ENCODE results near the gene OR2T33. TPM values are rescaled to one million over a fixed set of nuclear protein-coding genes. Genes with fewer than 3 reads are reported as not detected.
"Not testable (repeated sequence)": the region's sequence is repeated elsewhere in the genome, so short reads cannot be mapped to it uniquely, and the experiment has no call there.

OR2T33 gene
- polyA plus RNA-seq (2013, experiment 1 of 2): not detected
- polyA plus RNA-seq (2013, experiment 2 of 2): not detected

DNA sequence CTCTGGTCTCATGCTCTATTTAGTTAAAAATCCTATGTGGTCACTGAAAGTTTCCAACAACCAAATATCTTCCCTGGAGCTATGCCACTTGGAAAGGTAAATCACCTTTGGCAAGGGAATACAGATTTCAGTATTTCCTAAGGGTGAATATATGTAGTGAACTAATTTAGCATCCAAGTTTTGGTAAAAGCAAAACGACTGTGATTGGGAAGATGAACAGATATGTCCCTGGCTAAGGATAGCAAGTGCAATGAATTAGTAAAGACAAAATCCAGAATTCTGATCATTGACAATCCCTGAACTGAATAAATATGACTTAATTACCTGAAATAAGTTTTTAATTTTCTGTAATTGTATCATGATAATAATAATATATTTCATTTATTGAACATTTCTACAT is at the start of gene OR2T33:
Gene OR2T33 (minus strand): TSS at position 101 of the 400 bp plus-strand sequence. CDS start 4,162 bp downstream, outside the sequence.
- Histone ChIP-seq H3K36me3 (ENCODE audit: control insufficient read depth, insufficient read depth, low read length) (no peaks in the 10 kb centered on the region), H3K4me1 (ENCODE audit: control insufficient read depth, insufficient read depth, low read length, poor library complexity, severe bottlenecking) (no peaks in the 10 kb centered on the region), H3K9me3 (ENCODE audit: control insufficient read depth, low read length) (peaks cover 45% of the 10 kb centered on the region), H3K27ac (ENCODE audit: low read depth, low read length, severe bottlenecking) (no peak within 1 kb of the TSS), H3K4me3 (ENCODE audit: extremely low read depth, insufficient read depth, low read length, poor library complexity, severe bottlenecking) (no peak within 1 kb of the TSS)
- WGBS, 2 experiments (ENCODE audit: insufficient coverage in 2 of 2): 20% methylated on average over 1 of the region's 1 CpG; no CpG with 5 or more reads in 1 of the 2 experiments

DNA sequence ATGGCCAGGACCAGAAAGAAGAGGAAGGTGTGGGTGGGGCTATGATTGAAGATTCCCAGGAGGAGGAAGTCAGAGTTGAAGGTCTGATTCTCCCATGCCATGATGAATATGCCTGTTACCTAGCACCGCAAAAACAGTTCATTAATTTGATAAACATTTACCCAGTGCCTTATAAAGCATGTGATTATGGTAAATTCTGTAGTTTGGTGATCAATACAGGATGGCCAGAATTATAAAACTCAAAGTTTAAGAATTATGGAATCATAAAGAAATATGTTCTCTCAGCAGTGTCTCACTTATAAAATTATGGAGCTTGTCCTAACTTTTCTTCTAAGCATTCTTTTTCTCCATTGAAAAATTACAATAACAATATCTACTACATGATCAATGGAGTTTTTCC is 46.7 kb upstream of the OR2T33 start, which contains the start of gene OR2M7:
Gene OR2M7 (minus strand): TSS at position 101 of the 400 bp plus-strand sequence. CDS start 0 bp downstream, at position 101.
- H3K4me3 ChIP-seq (ENCODE audit: extremely low read depth, insufficient read depth, low read length, poor library complexity, severe bottlenecking): no peak within 1 kb of the TSS
- no peaks in the 10 kb centered on the region for H3K4me1 ChIP-seq (ENCODE audit: control insufficient read depth, insufficient read depth, low read length, poor library complexity, severe bottlenecking)
- no peaks in the 10 kb centered on the region for H3K36me3 ChIP-seq (ENCODE audit: control insufficient read depth, insufficient read depth, low read length)
- H3K27ac ChIP-seq (ENCODE audit: low read depth, low read length, severe bottlenecking): no peak within 1 kb of the TSS
- H3K9me3 ChIP-seq (ENCODE audit: control insufficient read depth, low read length): peaks cover 19% of the 10 kb centered on the region
- WGBS, 2 experiments (ENCODE audit: insufficient coverage in 2 of 2): no CpG with 5 or more reads among the region's 1 CpG

- Histone ChIP-seq H3K4me1 (ENCODE audit: control insufficient read depth, insufficient read depth, low read length, poor library complexity, severe bottlenecking) (no peaks in the 10 kb centered on the region), H3K36me3 (ENCODE audit: control insufficient read depth, insufficient read depth, low read length) (no peaks in the 10 kb centered on the region), H3K4me3 (ENCODE audit: extremely low read depth, insufficient read depth, low read length, poor library complexity, severe bottlenecking) (no peak overlapping the region), H3K27ac (ENCODE audit: low read depth, low read length, severe bottlenecking) (no peak overlapping the region), H3K9me3 (ENCODE audit: control insufficient read depth, low read length) (peaks cover 48% of the 10 kb centered on the region)
- WGBS, 2 experiments (ENCODE audit: insufficient coverage in 2 of 2): 81 to 84% methylated on average over 7 to 11 of the region's 11 CpGs
These were observed 39.0 kb upstream of the OR2T33 start for GRCh38 chr1:248316796-248317195.

GRCh38 chr1:248306740-248307139 is 29.0 kb upstream of the OR2T33 start:
- not testable (repeated sequence) for H3K36me3 ChIP-seq (ENCODE audit: control insufficient read depth, insufficient read depth, low read length); H3K4me3 ChIP-seq (ENCODE audit: extremely low read depth, insufficient read depth, low read length, poor library complexity, severe bottlenecking); H3K4me1 ChIP-seq (ENCODE audit: control insufficient read depth, insufficient read depth, low read length, poor library complexity, severe bottlenecking); H3K27ac ChIP-seq (ENCODE audit: low read depth, low read length, severe bottlenecking)
- H3K9me3 ChIP-seq (ENCODE audit: control insufficient read depth, low read length): peaks cover 27% of the 10 kb centered on the region
- 70 to 75% methylated on average over 4 to 10 of the region's 15 CpGs for WGBS, 2 experiments (ENCODE audit: insufficient coverage in 2 of 2)

- H3K4me1 ChIP-seq (ENCODE audit: control insufficient read depth, insufficient read depth, low read length, poor library complexity, severe bottlenecking): no peaks in the 10 kb centered on the region
- no peak overlapping the region for H3K4me3 ChIP-seq (ENCODE audit: extremely low read depth, insufficient read depth, low read length, poor library complexity, severe bottlenecking)
- no peak overlapping the region for H3K27ac ChIP-seq (ENCODE audit: low read depth, low read length, severe bottlenecking)
- peaks cover 24% of the 10 kb centered on the region for H3K9me3 ChIP-seq (ENCODE audit: control insufficient read depth, low read length)
- 73 to 77% methylated on average over 16 to 19 of the region's 19 CpGs for WGBS, 2 experiments (ENCODE audit: insufficient coverage in 2 of 2)
- no peaks in the 10 kb centered on the region for H3K36me3 ChIP-seq (ENCODE audit: control insufficient read depth, insufficient read depth, low read length)
These were observed 28.3 kb upstream of the OR2T33 start for GRCh38 chr1:248306103-248306502.

- peaks cover 24% of the 10 kb centered on the region for H3K9me3 ChIP-seq (ENCODE audit: control insufficient read depth, low read length)
- H3K4me1 ChIP-seq (ENCODE audit: control insufficient read depth, insufficient read depth, low read length, poor library complexity, severe bottlenecking); H3K4me3 ChIP-seq (ENCODE audit: extremely low read depth, insufficient read depth, low read length, poor library complexity, severe bottlenecking); H3K36me3 ChIP-seq (ENCODE audit: control insufficient read depth, insufficient read depth, low read length); H3K27ac ChIP-seq (ENCODE audit: low read depth, low read length, severe bottlenecking): not testable (repeated sequence)
- WGBS, 2 experiments (ENCODE audit: insufficient coverage in 2 of 2): 73 to 93% methylated on average over 3 to 7 of the region's 9 CpGs
These were observed 27.9 kb upstream of the OR2T33 start for GRCh38 chr1:248305672-248306071.

DNA sequence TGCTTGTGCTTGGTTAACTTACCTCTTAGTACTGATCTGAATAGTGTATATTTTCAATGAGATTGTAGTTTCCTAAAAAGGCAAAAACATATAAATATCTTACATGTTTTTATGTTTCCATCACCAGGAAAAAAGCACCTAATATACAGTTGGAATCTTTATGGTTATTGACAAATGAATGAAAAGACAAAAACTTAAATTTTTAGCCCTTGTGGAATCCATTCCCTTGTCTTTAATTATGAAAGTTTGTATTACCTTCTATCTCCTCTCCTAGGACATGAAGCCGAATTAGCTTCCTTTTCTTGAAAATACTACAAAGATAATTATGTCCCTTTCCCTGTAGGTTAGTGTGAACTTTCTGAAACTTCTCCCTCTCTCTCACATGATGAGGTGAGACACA is 25.5 kb upstream of the OR2T33 start, which contains the start of gene OR2T12:
Gene OR2T12 (minus strand): TSS at position 101 of the 400 bp plus-strand sequence. CDS start 7,846 bp downstream, outside the sequence.
- H3K27ac ChIP-seq (ENCODE audit: low read depth, low read length, severe bottlenecking): no peak within 1 kb of the TSS
- H3K4me1 ChIP-seq (ENCODE audit: control insufficient read depth, insufficient read depth, low read length, poor library complexity, severe bottlenecking): no peaks in the 10 kb centered on the region
- peaks cover 23% of the 10 kb centered on the region for H3K9me3 ChIP-seq (ENCODE audit: control insufficient read depth, low read length)
- H3K4me3 ChIP-seq (ENCODE audit: extremely low read depth, insufficient read depth, low read length, poor library complexity, severe bottlenecking): no peak within 1 kb of the TSS
- no CpG with 5 or more reads among the region's 1 CpG for WGBS, 2 experiments (ENCODE audit: insufficient coverage in 2 of 2)
- H3K36me3 ChIP-seq (ENCODE audit: control insufficient read depth, insufficient read depth, low read length): no peaks in the 10 kb centered on the region

- no peaks in the 10 kb centered on the region for H3K4me1 ChIP-seq (ENCODE audit: control insufficient read depth, insufficient read depth, low read length, poor library complexity, severe bottlenecking)
- H3K36me3 ChIP-seq (ENCODE audit: control insufficient read depth, insufficient read depth, low read length): no peaks in the 10 kb centered on the region
- no CpG with 5 or more reads among the region's 6 CpGs for WGBS, 2 experiments (ENCODE audit: insufficient coverage in 2 of 2)
- no peak overlapping the region for H3K27ac ChIP-seq (ENCODE audit: low read depth, low read length, severe bottlenecking)
- H3K4me3 ChIP-seq (ENCODE audit: extremely low read depth, insufficient read depth, low read length, poor library complexity, severe bottlenecking): no peak overlapping the region
- H3K9me3 ChIP-seq (ENCODE audit: control insufficient read depth, low read length): peaks cover 40% of the 10 kb centered on the region
These were observed 10.6 kb upstream of the OR2T33 start for GRCh38 chr1:248288391-248288790.

GRCh38 chr1:248273225-248273624 is 4.6 kb downstream of the OR2T33 start:
- not testable (repeated sequence) for H3K4me1 ChIP-seq (ENCODE audit: control insufficient read depth, insufficient read depth, low read length, poor library complexity, severe bottlenecking); H3K36me3 ChIP-seq (ENCODE audit: control insufficient read depth, insufficient read depth, low read length); H3K27ac ChIP-seq (ENCODE audit: low read depth, low read length, severe bottlenecking); H3K4me3 ChIP-seq (ENCODE audit: extremely low read depth, insufficient read depth, low read length, poor library complexity, severe bottlenecking)
- peaks cover 33% of the 10 kb centered on the region for H3K9me3 ChIP-seq (ENCODE audit: control insufficient read depth, low read length)
- 50 to 60% methylated on average over 2 to 4 of the region's 16 CpGs for WGBS, 2 experiments (ENCODE audit: insufficient coverage in 2 of 2)

DNA sequence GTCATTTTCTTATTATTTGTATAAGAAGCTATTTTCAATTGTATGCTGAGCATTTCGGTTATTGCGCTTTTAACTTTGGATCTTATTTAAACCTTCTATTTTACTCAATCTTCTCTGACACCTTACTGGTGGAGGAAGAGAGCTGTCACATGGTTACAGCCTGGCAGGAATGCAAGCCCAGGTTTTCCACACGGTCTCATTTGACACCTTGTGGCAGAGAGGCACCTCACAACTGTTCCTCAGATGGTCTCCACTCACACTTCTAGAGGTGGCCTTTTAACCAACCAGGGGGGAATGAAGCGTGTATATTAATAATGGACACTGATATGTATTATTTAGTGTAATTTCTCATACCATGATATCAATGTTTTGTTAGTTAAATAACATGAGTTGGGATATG is 9.6 kb downstream of the OR2T33 start:
- no CpG with 5 or more reads among the region's 4 CpGs for WGBS, 2 experiments (ENCODE audit: insufficient coverage in 2 of 2)
- H3K36me3 ChIP-seq (ENCODE audit: control insufficient read depth, insufficient read depth, low read length): no peaks in the 10 kb centered on the region
- no peak overlapping the region for H3K4me3 ChIP-seq (ENCODE audit: extremely low read depth, insufficient read depth, low read length, poor library complexity, severe bottlenecking)
- H3K4me1 ChIP-seq (ENCODE audit: control insufficient read depth, insufficient read depth, low read length, poor library complexity, severe bottlenecking): no peaks in the 10 kb centered on the region
- no peak overlapping the region for H3K27ac ChIP-seq (ENCODE audit: low read depth, low read length, severe bottlenecking)
- H3K9me3 ChIP-seq (ENCODE audit: control insufficient read depth, low read length): peaks cover 24% of the 10 kb centered on the region

GRCh38 chr1:248259309-248259708 is 18.5 kb downstream of the OR2T33 start:
- peaks cover 24% of the 10 kb centered on the region for H3K9me3 ChIP-seq (ENCODE audit: control insufficient read depth, low read length)
- not testable (repeated sequence) for H3K4me3 ChIP-seq (ENCODE audit: extremely low read depth, insufficient read depth, low read length, poor library complexity, severe bottlenecking); H3K36me3 ChIP-seq (ENCODE audit: control insufficient read depth, insufficient read depth, low read length); H3K4me1 ChIP-seq (ENCODE audit: control insufficient read depth, insufficient read depth, low read length, poor library complexity, severe bottlenecking); H3K27ac ChIP-seq (ENCODE audit: low read depth, low read length, severe bottlenecking)
- no CpG with 5 or more reads among the region's 1 CpG for WGBS, 2 experiments (ENCODE audit: insufficient coverage in 2 of 2)
